ENCODE data around the gene TMEM238L.

The TMEM238L gene

DNA sequence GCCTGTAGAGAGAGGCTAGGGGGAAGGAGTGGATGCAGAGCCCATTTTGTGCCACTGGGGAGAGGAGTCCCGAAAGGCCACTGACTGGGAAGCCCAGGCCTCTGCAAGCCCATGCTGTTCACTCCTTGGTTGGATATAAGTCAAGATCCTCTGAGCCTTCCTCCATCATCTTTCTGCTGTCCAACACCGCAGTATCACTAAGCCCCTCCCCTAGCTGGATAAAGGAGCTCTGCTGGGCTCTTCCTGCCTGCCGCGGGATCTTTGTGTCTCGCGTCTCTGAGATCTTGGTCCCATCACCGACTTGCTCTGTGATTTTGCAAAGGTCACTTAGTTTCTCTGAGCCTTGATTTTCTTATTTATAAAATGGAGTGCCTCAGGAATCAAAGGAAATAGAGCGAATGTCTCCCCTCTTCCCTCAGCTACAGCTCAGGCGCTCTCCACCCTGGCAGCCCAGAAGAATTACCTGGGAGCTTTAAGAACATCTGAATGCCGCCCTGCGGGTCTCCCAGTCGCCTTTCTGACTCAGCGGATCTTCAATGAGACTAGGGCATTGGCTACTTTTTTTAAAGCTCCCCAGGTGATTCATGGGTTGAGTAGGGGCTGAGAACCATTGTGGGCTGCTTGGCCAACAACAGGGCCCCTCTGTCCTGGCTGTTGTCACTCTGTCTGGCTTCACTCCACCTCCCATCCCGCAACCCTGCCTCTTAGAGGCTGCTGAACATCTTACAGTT, 48.9 kb downstream of the TMEM238L start:
- H2BK5ac ChIP-seq (ENCODE audit: low read depth, low read length, poor library complexity), result no peak overlapping the region
- H3K9ac ChIP-seq (ENCODE audit: low read length), result no peak overlapping the region
- no peak overlapping the region for H2AK5ac ChIP-seq (ENCODE audit: low read length)
- H2BK120ac ChIP-seq (ENCODE audit: insufficient read depth, low read length, poor library complexity), result no peak overlapping the region
- H3K9me3 ChIP-seq (ENCODE audit: insufficient read depth, low read depth, low read length), result no peaks in the 10 kb centered on the region
- peak; percentile 35 to 45 for DNase-seq
- no peak overlapping the region for H3K27ac ChIP-seq (ENCODE audit: low read depth, low read length)
- no CpG with 5 or more reads among the region's 14 CpGs for WGBS (ENCODE audit: extremely low coverage, insufficient coverage, insufficient read length)
- no peak overlapping the region for H3K4me3 ChIP-seq (ENCODE audit: low read depth, low read length)
- H4K91ac ChIP-seq (ENCODE audit: low read depth, low read length), result no peak overlapping the region
- H3K18ac ChIP-seq (ENCODE audit: low read length), result no peak overlapping the region
- no peaks in the 10 kb centered on the region for H3K79me2 ChIP-seq (ENCODE audit: control insufficient read depth, insufficient read depth, low read length, poor library complexity)
- no peak overlapping the region for H4K8ac ChIP-seq (ENCODE audit: low read depth, low read length)
- no peak overlapping the region for H3K4ac ChIP-seq (ENCODE audit: low read depth, low read length)
- H3K4me2 ChIP-seq (ENCODE audit: low read length), result peak overlapping the region; percentile 36
- peaks cover 0 to 2% of the 10 kb centered on the region in 2 experiments for H3K4me1 ChIP-seq (ENCODE audit: control insufficient read depth in 1 of 2, insufficient read depth in 2 of 2, low read length in 2 of 2)
- H3K23ac ChIP-seq (ENCODE audit: low read length), result no peak overlapping the region
- no peaks in the 10 kb centered on the region for H3K79me1 ChIP-seq (ENCODE audit: low read length)
- no peak overlapping the region for H2AFZ ChIP-seq (ENCODE audit: insufficient read depth, low read length, poor library complexity)
- no peak overlapping the region for H3K14ac ChIP-seq (ENCODE audit: low read length)
- H4K12ac ChIP-seq (ENCODE audit: low read depth, low read length), result no peak overlapping the region
- H3K36me3 ChIP-seq (ENCODE audit: control insufficient read depth in 1 of 2, insufficient read depth in 2 of 2, low read length in 2 of 2), result no peaks in the 10 kb centered on the region
- no peaks in the 10 kb centered on the region for H3K27me3 ChIP-seq (ENCODE audit: insufficient read depth, low read length)
- no peak overlapping the region for H2BK12ac ChIP-seq (ENCODE audit: low read length)

DNA sequence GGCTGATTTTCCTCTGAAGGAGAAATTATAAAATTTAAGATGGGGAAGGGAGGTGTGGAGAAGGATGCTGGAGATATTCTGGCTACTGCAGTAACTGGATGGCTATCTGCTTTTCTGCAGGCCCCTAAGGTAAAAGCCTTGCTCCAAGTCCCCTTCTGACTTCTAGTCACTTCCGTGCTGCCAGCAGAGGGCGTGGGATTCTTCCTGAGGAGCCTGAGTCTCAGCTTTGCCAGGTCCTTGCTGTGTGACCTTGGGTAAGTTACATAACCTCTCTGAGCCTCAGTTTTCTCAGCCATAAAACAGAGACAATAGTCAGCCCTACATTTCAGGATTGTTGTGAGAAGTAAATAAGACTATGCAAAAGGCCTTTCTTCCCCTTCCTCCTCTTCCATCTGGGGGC, 49.8 kb downstream of the TMEM238L start:
- Histone ChIP-seq H3K4me1 (ENCODE audit: control insufficient read depth in 1 of 2, insufficient read depth in 2 of 2, low read length in 2 of 2) (peaks cover 0 to 2% of the 10 kb centered on the region in 2 experiments), H3K27ac (ENCODE audit: low read depth, low read length) (no peak overlapping the region), H4K12ac (ENCODE audit: low read depth, low read length) (no peak overlapping the region), H2BK5ac (ENCODE audit: low read depth, low read length, poor library complexity) (no peak overlapping the region), H3K4me2 (ENCODE audit: low read length) (no peak overlapping the region), H3K9ac (ENCODE audit: low read length) (no peak overlapping the region), H2AFZ (ENCODE audit: insufficient read depth, low read length, poor library complexity) (no peak overlapping the region), H3K18ac (ENCODE audit: low read length) (no peak overlapping the region), H3K23ac (ENCODE audit: low read length) (no peak overlapping the region), H2AK5ac (ENCODE audit: low read length) (no peak overlapping the region), H3K4ac (ENCODE audit: low read depth, low read length) (no peak overlapping the region), H3K9me3 (ENCODE audit: insufficient read depth, low read depth, low read length) (no peaks in the 10 kb centered on the region), H2BK120ac (ENCODE audit: insufficient read depth, low read length, poor library complexity) (no peak overlapping the region), H4K8ac (ENCODE audit: low read depth, low read length) (no peak overlapping the region), H3K79me2 (ENCODE audit: control insufficient read depth, insufficient read depth, low read length, poor library complexity) (no peaks in the 10 kb centered on the region), H4K91ac (ENCODE audit: low read depth, low read length) (no peak overlapping the region), H3K14ac (ENCODE audit: low read length) (no peak overlapping the region), H3K79me1 (ENCODE audit: low read length) (no peaks in the 10 kb centered on the region), H3K4me3 (ENCODE audit: low read depth, low read length) (no peak overlapping the region), H3K36me3 (ENCODE audit: control insufficient read depth in 1 of 2, insufficient read depth in 2 of 2, low read length in 2 of 2) (no peaks in the 10 kb centered on the region), H3K27me3 (ENCODE audit: insufficient read depth, low read length) (no peaks in the 10 kb centered on the region), H2BK12ac (ENCODE audit: low read length) (no peak overlapping the region)
- DNase-seq, result peak; percentile 36 to 72
- no CpG with 5 or more reads among the region's 2 CpGs for WGBS (ENCODE audit: extremely low coverage, insufficient coverage, insufficient read length)

DNA sequence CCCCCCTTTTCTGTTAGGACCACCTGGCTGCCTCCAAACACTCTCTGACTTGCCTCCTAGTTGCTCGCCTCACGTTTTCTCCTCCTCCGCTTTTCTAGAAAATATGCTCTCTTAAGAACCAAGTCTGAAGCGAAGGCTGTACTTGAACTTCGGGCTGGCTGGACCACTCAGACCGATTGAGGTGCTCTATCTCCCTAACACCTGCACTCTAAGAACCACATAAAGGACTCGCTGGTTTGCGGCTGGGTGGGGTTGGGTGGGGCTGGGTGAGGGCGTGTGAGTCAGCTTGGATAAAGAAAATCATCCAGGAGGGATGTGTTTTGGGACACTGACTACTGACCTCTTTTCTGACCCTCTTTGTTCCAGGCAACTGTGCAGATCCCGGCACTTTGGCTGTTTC, 51.2 kb downstream of the TMEM238L start:
- no peak for DNase-seq
- no peak overlapping the region for H4K8ac ChIP-seq (ENCODE audit: low read depth, low read length)
- no peaks in the 10 kb centered on the region for H3K9me3 ChIP-seq (ENCODE audit: insufficient read depth, low read depth, low read length)
- no peak overlapping the region for H2AFZ ChIP-seq (ENCODE audit: insufficient read depth, low read length, poor library complexity)
- H3K4me3 ChIP-seq (ENCODE audit: low read depth, low read length), result no peak overlapping the region
- peaks cover 0 to 2% of the 10 kb centered on the region in 2 experiments for H3K4me1 ChIP-seq (ENCODE audit: control insufficient read depth in 1 of 2, insufficient read depth in 2 of 2, low read length in 2 of 2)
- H3K79me1 ChIP-seq (ENCODE audit: low read length), result no peaks in the 10 kb centered on the region
- H3K23ac ChIP-seq (ENCODE audit: low read length), result no peak overlapping the region
- no peak overlapping the region for H2BK12ac ChIP-seq (ENCODE audit: low read length)
- no peak overlapping the region for H2AK5ac ChIP-seq (ENCODE audit: low read length)
- no peaks in the 10 kb centered on the region for H3K27me3 ChIP-seq (ENCODE audit: insufficient read depth, low read length)
- no peak overlapping the region for H3K9ac ChIP-seq (ENCODE audit: low read length)
- H4K91ac ChIP-seq (ENCODE audit: low read depth, low read length), result no peak overlapping the region
- H2BK120ac ChIP-seq (ENCODE audit: insufficient read depth, low read length, poor library complexity), result no peak overlapping the region
- H2BK5ac ChIP-seq (ENCODE audit: low read depth, low read length, poor library complexity), result no peak overlapping the region
- H3K18ac ChIP-seq (ENCODE audit: low read length), result no peak overlapping the region
- no peak overlapping the region for H3K27ac ChIP-seq (ENCODE audit: low read depth, low read length)
- H3K79me2 ChIP-seq (ENCODE audit: control insufficient read depth, insufficient read depth, low read length, poor library complexity), result no peaks in the 10 kb centered on the region
- H3K4me2 ChIP-seq (ENCODE audit: low read length), result no peak overlapping the region
- H3K36me3 ChIP-seq (ENCODE audit: control insufficient read depth in 1 of 2, insufficient read depth in 2 of 2, low read length in 2 of 2), result no peaks in the 10 kb centered on the region
- H3K14ac ChIP-seq (ENCODE audit: low read length), result no peak overlapping the region
- H3K4ac ChIP-seq (ENCODE audit: low read depth, low read length), result no peak overlapping the region
- no CpG with 5 or more reads among the region's 10 CpGs for WGBS (ENCODE audit: extremely low coverage, insufficient coverage, insufficient read length)
- no peak overlapping the region for H4K12ac ChIP-seq (ENCODE audit: low read depth, low read length)

DNA sequence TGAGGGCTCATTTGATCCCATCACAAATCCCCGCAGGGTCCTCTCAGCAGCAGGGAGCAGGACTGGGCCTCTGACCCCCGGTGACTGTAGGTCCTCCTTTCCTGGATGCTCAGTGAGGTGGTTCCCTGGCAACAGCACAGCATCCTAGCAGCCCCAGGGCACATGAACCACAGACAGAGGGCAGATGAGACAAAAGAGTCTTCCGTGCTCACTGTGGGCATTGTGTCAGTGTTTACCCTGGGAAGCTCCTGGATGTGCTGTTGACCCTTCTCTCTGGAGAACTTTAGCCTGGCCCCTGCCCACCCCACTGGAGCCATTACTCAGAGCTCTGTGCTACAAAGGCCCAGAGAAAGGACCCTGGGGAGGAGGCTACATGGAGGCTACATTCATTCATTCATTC, 52.3 kb downstream of the TMEM238L start:
- H2BK120ac ChIP-seq (ENCODE audit: insufficient read depth, low read length, poor library complexity), result no peak overlapping the region
- DNase-seq, result no peak
- no peak overlapping the region for H3K9ac ChIP-seq (ENCODE audit: low read length)
- H3K18ac ChIP-seq (ENCODE audit: low read length), result no peak overlapping the region
- no peaks in the 10 kb centered on the region for H3K79me1 ChIP-seq (ENCODE audit: low read length)
- H3K14ac ChIP-seq (ENCODE audit: low read length), result no peak overlapping the region
- H4K8ac ChIP-seq (ENCODE audit: low read depth, low read length), result no peak overlapping the region
- H3K27ac ChIP-seq (ENCODE audit: low read depth, low read length), result no peak overlapping the region
- no peaks in the 10 kb centered on the region for H3K36me3 ChIP-seq (ENCODE audit: control insufficient read depth in 1 of 2, insufficient read depth in 2 of 2, low read length in 2 of 2)
- no peak overlapping the region for H3K4ac ChIP-seq (ENCODE audit: low read depth, low read length)
- no peak overlapping the region for H2AK5ac ChIP-seq (ENCODE audit: low read length)
- no peak overlapping the region for H3K4me2 ChIP-seq (ENCODE audit: low read length)
- no CpG with 5 or more reads among the region's 3 CpGs for WGBS (ENCODE audit: extremely low coverage, insufficient coverage, insufficient read length)
- peaks cover 0 to 2% of the 10 kb centered on the region in 2 experiments for H3K4me1 ChIP-seq (ENCODE audit: control insufficient read depth in 1 of 2, insufficient read depth in 2 of 2, low read length in 2 of 2)
- no peak overlapping the region for H2BK12ac ChIP-seq (ENCODE audit: low read length)
- H3K9me3 ChIP-seq (ENCODE audit: insufficient read depth, low read depth, low read length), result no peaks in the 10 kb centered on the region
- H3K4me3 ChIP-seq (ENCODE audit: low read depth, low read length), result no peak overlapping the region
- no peaks in the 10 kb centered on the region for H3K27me3 ChIP-seq (ENCODE audit: insufficient read depth, low read length)
- H2BK5ac ChIP-seq (ENCODE audit: low read depth, low read length, poor library complexity), result no peak overlapping the region
- H3K79me2 ChIP-seq (ENCODE audit: control insufficient read depth, insufficient read depth, low read length, poor library complexity), result no peaks in the 10 kb centered on the region
- no peak overlapping the region for H4K91ac ChIP-seq (ENCODE audit: low read depth, low read length)
- H2AFZ ChIP-seq (ENCODE audit: insufficient read depth, low read length, poor library complexity), result no peak overlapping the region
- no peak overlapping the region for H3K23ac ChIP-seq (ENCODE audit: low read length)
- H4K12ac ChIP-seq (ENCODE audit: low read depth, low read length), result no peak overlapping the region

Measured in trophoblast cell (in vitro differentiated cells and primary cell).